ENCODE results near the gene ABL1.

Gene ABL1

GRCh38 chr9:130887494-130888144 is 52.6 kb downstream of the ABL1 start:
- no peak for DNase-seq (ENCODE audit: extremely low read depth in 1 of 2, low read depth in 1 of 2)

DNA sequence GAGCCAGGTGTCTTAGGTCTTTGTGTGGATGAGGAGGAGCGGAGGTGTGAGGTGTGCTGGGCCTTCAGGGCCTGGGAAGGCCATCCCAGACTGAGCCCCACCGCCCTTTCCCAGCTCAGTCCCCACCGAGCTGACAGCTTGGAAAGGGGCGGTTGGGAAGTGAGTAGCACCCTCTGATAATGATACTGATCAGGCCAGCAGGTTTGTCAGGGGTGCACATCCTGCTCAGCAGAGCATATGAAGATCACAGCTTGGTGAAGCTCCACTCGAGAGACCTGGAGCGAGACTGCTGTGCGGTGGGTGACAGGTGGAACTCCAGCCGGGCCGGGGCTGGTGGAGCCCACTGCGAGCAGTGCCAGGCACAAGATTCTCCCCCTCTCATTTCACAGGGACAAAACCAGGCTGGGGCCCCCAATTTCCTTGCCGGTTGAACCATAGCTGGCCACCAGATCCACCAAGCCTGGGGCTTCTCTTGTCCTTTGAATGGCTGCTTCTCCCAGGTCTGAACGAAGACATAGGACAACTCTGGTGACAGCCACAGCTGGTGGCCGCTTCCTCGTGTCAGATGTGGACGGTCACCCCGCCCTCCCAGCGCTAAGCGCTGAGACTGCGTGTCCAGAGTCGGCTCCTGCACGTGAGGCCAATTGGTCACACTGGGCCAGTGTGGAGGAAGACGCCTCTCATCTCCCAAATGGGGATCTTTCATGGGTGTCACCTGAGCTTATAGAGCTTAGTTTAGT is 53.3 kb downstream of the ABL1 start:
- no peak for DNase-seq (ENCODE audit: extremely low read depth in 1 of 2, low read depth in 1 of 2)

DNA sequence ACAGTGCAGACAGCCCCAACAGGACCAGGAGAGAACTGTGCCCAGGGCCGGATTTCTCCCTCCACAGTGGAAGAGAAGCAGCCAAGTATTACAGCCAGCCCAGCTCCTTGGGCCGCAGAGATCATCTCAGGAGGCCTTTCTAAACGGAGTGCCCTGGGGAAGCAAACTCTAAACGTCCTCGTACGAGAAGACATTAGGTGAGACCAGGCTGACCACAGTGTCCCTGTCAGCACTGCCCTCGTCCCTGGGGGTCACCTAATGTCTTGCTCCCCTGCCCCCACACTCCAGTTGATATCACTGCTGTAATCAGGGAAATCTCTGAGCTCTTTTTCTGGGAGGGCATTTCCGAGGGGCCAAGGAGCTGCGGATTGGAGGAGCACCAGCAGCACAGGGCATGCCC is 55.1 kb downstream of the ABL1 start:
- no peak for DNase-seq (ENCODE audit: extremely low read depth in 1 of 2, low read depth in 1 of 2)

DNA sequence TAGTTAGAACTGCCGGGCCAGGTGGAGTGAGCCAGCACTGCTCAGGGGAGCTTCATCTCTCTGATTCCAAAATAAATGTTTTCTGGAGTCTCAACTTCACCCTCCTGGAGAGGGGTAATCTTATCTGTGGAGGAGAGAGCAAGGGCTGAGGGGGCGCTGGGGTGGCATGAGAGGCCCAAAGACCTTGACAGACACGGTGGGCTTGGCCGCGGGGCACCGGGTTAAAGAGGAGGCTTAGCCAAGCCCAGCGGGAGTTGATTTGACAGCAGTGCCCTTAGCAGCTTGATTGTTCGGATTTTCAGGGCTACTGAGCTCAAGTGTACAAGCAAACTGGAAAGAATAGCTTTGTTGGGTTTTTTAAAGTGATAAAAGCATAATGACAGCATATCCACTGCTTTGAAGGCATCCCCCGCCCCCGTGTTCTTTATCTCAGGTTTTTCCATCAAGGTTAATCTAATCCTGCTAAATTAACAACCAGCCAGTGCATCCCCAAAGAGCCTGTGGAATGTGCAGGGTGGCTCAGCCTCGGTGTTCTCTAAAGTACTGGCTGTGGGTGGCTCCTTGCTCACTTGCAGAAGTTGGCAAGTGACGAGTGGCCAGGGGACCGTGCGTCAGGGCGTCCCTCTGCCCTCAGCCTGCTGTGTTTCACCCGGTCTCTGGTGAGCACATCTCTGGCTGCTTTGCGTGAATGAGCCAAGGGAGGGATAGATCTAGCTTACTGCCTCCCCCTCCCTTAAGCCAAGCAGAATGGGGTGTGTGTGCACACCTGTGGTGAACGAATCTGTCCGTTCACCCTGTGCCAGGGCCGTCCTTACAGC is 56.0 kb downstream of the ABL1 start:
- no peak for DNase-seq (ENCODE audit: extremely low read depth in 1 of 2, low read depth in 1 of 2)

DNA sequence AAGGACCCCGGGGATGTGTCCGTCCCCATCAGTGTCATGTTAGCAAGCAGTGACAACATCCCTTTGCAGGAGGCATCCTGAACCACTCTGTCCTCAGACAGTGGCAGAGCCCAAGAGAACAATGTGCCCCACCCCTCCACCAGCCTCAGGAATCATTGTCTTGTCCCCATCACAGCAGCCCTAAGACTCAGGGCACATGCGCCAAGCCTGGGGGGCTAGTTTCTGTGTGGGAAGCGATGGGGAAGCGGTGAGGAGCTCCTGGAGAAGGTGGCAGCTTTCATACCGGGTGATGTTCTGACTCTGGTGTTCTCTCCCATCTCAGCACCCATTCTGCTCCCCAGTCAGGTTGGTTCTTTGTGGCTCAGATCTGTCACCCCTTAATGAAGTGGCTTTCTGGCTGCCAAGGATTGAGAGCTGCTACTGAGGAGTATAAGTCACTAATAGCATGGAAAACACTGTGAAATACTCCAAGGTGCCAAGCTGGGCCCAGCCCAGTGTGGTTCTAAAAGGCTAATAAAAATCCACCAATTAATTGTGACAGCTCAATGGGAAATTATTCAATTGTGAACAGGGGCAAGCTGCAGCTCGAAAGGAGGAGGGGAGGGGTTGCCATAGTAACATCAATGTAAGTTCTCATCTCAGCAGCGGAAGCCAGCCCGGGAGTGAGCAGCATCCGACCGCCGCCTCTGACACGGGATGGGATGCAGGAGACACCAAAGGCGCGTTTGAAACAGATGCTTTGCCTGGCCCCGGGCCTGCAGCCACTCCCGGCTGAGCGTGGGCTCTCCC is 56.8 kb downstream of the ABL1 start:
- DNase-seq (ENCODE audit: extremely low read depth in 1 of 2, low read depth in 1 of 2), result no peak

GRCh38 chr9:130892477-130893304 is 57.6 kb downstream of the ABL1 start:
- no peak for DNase-seq (ENCODE audit: extremely low read depth in 1 of 2, low read depth in 1 of 2)

DNA sequence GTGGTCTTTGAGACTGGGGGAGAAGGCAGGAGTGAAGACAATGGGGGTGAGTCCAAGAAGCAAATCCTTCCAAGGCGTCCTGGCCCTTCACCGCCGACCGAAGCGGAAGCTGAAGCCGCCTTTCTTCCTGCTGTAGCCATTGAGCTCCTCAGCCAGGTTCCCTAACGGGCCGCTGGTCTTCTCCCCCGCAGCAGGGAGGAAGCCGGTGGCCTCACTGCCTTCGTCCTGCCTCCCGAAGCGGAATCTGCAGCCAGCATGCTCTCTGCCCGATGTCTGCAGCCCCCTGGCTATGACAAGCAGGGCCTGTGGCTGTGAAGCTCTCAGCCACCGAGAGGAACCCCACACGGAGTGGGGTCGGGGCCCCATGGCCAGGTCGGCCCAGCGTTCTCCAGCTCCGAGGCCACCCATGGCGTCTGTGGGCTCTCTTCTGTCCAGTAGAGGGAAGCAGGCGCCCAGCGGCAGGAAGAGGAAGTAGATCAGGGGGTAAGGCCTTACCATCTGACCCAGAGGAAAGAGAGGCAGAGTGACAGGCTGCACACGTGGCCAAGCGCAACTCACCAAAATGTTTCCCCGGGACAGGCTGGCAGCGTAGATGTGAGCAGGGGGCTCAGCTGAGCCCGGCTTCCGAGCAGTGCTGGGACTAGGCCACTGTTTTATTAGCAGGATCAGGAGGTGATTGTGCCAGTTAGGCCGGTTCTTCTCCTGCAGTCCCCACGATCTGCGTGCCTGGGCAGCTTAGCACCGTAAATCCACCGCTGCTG is 58.5 kb downstream of the ABL1 start:
- DNase-seq (ENCODE audit: extremely low read depth in 1 of 2, low read depth in 1 of 2), result no peak

DNA sequence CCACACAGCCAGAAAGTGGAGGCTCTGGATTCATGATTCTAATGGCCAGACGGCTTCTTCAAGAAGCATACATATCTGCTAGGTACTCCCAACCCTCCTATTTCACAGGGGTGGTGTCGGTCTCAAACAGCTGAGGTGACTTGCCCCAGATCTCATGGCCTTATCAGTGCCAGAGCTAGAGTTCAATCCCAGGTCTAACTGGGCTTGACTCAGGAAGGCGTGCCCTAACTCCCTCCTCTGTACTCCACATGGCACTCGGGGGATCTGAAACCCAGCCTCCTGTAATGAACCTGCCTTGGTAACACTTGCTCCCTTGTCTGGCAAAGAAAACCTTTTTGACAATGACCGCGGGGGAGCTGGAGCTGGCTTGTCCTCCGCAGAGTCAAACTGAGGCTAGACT is 59.5 kb downstream of the ABL1 start:
- no peak for DNase-seq (ENCODE audit: extremely low read depth in 1 of 2, low read depth in 1 of 2)

- no peak for DNase-seq (ENCODE audit: extremely low read depth in 1 of 2, low read depth in 1 of 2)
Observed at GRCh38 chr9:130895038-130895437, 60.0 kb downstream of the ABL1 start.

DNA sequence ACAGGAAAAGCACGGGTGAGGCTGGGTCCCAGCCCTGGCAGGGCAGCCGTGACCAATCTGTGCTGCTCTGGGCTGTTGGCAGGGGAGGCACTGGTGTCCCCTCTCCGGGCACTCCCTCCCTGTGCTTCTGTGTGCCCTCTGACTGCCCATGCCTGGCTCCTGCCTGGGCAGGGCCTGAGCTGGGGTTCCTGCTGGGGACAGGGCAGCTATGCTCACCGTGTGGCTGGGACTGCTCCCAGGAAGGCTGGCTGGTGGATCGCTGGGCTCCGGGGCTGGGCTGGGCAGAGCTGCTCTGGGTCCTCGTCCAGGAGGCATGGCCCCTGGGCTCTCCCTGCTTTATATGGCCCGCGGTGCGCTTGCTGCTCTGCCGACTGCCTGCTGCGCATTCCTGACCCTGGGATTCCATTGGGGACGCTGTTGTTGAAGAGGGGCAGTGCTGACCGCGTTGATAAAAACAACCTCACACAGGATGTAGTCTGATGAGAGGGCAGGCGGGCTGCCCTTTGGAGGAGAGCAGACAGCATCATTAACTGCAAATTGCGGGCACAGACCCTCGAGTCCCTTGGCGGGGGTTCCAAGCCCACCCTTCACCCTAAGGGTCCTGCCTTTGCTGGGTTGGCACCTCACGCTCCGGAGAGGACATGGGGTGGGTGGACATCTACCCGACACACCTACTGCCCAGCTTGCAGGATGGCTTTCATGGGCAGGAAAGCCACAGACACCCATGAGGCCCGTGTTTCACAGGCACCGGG is 60.6 kb downstream of the ABL1 start:
- DNase-seq (ENCODE audit: extremely low read depth in 1 of 2, low read depth in 1 of 2), result no peak

GRCh38 chr9:130896233-130897014 is 61.4 kb downstream of the ABL1 start, which contains the start of gene QRFP:
Gene QRFP (minus strand): TSS chr9:130896812. CDS start chr9:130893838, 2,974 bp downstream.
- DNase-seq (ENCODE audit: extremely low read depth in 1 of 2, low read depth in 1 of 2), result no peak

GRCh38 chr9:130897105-130897751 is 62.2 kb downstream of the ABL1 start:
- no peak for DNase-seq (ENCODE audit: extremely low read depth in 1 of 2, low read depth in 1 of 2)

DNA sequence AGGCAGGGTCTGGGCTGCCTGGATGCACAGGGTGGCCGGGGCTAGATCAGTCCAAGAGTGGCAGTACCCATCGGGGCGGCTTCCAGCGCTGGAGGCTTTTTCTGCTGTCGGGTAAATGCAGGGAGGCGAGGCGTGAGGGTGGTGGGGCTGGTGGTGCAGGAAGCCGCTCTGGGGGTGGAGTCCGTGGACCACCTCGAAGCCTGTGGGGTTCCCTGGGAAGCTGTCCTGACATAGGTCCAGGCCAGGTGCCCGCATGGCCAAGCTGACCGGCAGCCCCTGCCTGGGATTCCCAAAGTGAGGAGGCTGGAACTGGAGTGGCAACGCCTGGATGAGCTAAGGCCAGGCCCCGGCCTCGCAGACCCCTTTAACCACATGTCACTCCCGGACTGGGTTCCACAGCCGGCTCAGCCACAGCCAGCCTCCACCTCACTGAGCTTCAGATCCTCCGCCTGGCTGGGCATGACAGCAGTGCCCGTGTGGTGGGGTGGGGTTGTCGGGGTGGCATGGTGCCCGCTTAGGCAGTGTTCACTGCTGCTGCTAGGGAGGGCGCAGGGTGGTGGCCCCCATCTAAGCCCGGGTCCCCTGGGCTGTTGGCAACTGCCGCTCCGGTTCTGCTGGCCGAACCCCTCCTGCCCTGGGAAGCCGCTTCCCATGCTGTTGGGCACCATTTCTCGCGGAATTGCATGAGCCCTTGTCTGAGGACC is 62.9 kb downstream of the ABL1 start:
- no peak for DNase-seq (ENCODE audit: extremely low read depth in 1 of 2, low read depth in 1 of 2)

GRCh38 chr9:130898552-130898852 is 63.4 kb downstream of the ABL1 start:
- no peak for DNase-seq (ENCODE audit: extremely low read depth in 1 of 2, low read depth in 1 of 2)

GRCh38 chr9:130899051-130899748 is 64.1 kb downstream of the ABL1 start:
- no peak for DNase-seq (ENCODE audit: extremely low read depth in 1 of 2, low read depth in 1 of 2)

Measured in stimulated activated CD8-positive, alpha-beta memory T cell treated with anti-CD3 and anti-CD28 coated beads, Interleukin-7, amount 100 ng/mL, for 48 hours (primary cell).